ENCODE data around the gene PDZD7.
"Not testable (repeated sequence)": the region's sequence is repeated elsewhere in the genome, so short reads cannot be mapped to it uniquely, and the experiment has no call there.

- not testable (repeated sequence) for TF ChIP-seq YY1 (IDR thresholded peaks at IDR 0.05; ENCODE audit: insufficient read depth, insufficient read length); ZNF274 (IDR thresholded peaks at IDR 0.05; ENCODE audit: low read depth, low read length)
Measured at GRCh38 chr10:100975397-100975796, 55.5 kb downstream of the PDZD7 start.
